Trophoblast cell (in vitro differentiated cells and primary cell): ENCODE results near the gene MMP25.
"Not testable (repeated sequence)": the region's sequence is repeated elsewhere in the genome, so short reads cannot be mapped to it uniquely, and the experiment has no call there.

ENCODE experiments used
- DNase-seq, 2 donors: peaks; one replicate each; pipeline ENCODE4 v3.0.0-alpha.2; 2016
- H2AFZ ChIP-seq: 2 replicates; pipeline ENCODE4 v1.6.1; 2013; ENCODE audit warnings: low read length, moderate library complexity, mild to moderate bottlenecking; ENCODE audit not compliant: insufficient read depth, poor library complexity
- H2AK5ac ChIP-seq: 2 replicates; pipeline ENCODE4 v1.6.1; 2013; ENCODE audit warnings: mild to moderate bottlenecking, low read length
- H2BK120ac ChIP-seq: 2 replicates; pipeline ENCODE4 v1.6.1; 2013; ENCODE audit warnings: low read length, mild to moderate bottlenecking, moderate library complexity; ENCODE audit not compliant: insufficient read depth, poor library complexity
- H2BK12ac ChIP-seq: 2 replicates; pipeline ENCODE4 v1.6.1; 2013; ENCODE audit warnings: mild to moderate bottlenecking, low read length, moderate library complexity
- H2BK5ac ChIP-seq: 2 replicates; pipeline ENCODE4 v1.6.1; 2013; ENCODE audit warnings: low read length, low read depth, moderate library complexity, mild to moderate bottlenecking; ENCODE audit not compliant: poor library complexity
- H3K14ac ChIP-seq: 2 replicates; pipeline ENCODE4 v1.6.1; 2013; ENCODE audit warnings: mild to moderate bottlenecking, low read length
- H3K18ac ChIP-seq: 2 replicates; pipeline ENCODE4 v1.6.1; 2013; ENCODE audit warnings: mild to moderate bottlenecking, low read length
- H3K23ac ChIP-seq: 2 replicates; pipeline ENCODE4 v1.6.1; 2013; ENCODE audit warnings: low read length
- H3K27ac ChIP-seq: 2 replicates; pipeline ENCODE4 v1.5.1; 2013; ENCODE audit warnings: low read depth, mild to moderate bottlenecking, inconsistent platforms, low read length, moderate library complexity
- H3K27me3 ChIP-seq: 2 replicates; pipeline ENCODE4 v1.6.1; 2013; ENCODE audit warnings: inconsistent platforms, mild to moderate bottlenecking, low read length, moderate library complexity; ENCODE audit not compliant: insufficient read depth
- H3K36me3 ChIP-seq, 2 experiments: 1 replicate in 1 of 2; 2 replicates in 1 of 2; pipeline ENCODE4 v1.6.1; 2013; ENCODE audit warnings: low read length in 2 of 2, mild to moderate bottlenecking in 2 of 2, moderate library complexity in 1 of 2; ENCODE audit not compliant: insufficient read depth in 2 of 2, control insufficient read depth in 1 of 2
- H3K4ac ChIP-seq: 2 replicates; pipeline ENCODE4 v1.6.1; 2013; ENCODE audit warnings: low read depth, mild to moderate bottlenecking, low read length, moderate library complexity
- H3K4me1 ChIP-seq, 2 experiments: 1 replicate in 1 of 2; 2 replicates in 1 of 2; pipeline ENCODE4 v1.6.1; 2013; ENCODE audit warnings: low read length in 2 of 2, mild to moderate bottlenecking in 2 of 2, moderate library complexity in 1 of 2; ENCODE audit not compliant: insufficient read depth in 2 of 2, control insufficient read depth in 1 of 2
- H3K4me2 ChIP-seq: 2 replicates; pipeline ENCODE4 v1.6.1; 2013; ENCODE audit warnings: inconsistent platforms, mild to moderate bottlenecking, low read length, moderate library complexity
- H3K4me3 ChIP-seq: 2 replicates; pipeline ENCODE4 v1.5.1; 2013; ENCODE audit warnings: mild to moderate bottlenecking, low read depth, low read length, inconsistent platforms
- H3K79me1 ChIP-seq: one replicate; pipeline ENCODE4 v1.6.1; 2013; ENCODE audit warnings: low read length
- H3K79me2 ChIP-seq: 2 replicates; pipeline ENCODE4 v1.6.1; 2013; ENCODE audit warnings: low read length, mild to moderate bottlenecking; ENCODE audit not compliant: control insufficient read depth, insufficient read depth, poor library complexity
- H3K9ac ChIP-seq: 2 replicates; pipeline ENCODE4 v1.6.1; 2013; ENCODE audit warnings: mild to moderate bottlenecking, low read length
- H3K9me3 ChIP-seq: 2 replicates; pipeline ENCODE4 v1.6.1; 2013; ENCODE audit warnings: low read depth, mild to moderate bottlenecking, control low read depth, inconsistent platforms, low read length; ENCODE audit not compliant: insufficient read depth
- H4K12ac ChIP-seq: 2 replicates; pipeline ENCODE4 v1.6.1; 2013; ENCODE audit warnings: low read depth, mild to moderate bottlenecking, low read length, moderate library complexity
- H4K8ac ChIP-seq: 2 replicates; pipeline ENCODE4 v1.6.1; 2013; ENCODE audit warnings: low read depth, mild to moderate bottlenecking, low read length, moderate library complexity
- H4K91ac ChIP-seq: one replicate; pipeline ENCODE4 v1.6.1; 2013; ENCODE audit warnings: low read depth, mild to moderate bottlenecking, low read length, moderate library complexity
- WGBS: extraction: QIAGEN DNeasy Blood & Tissue Kit; methylation state at CpG from one replicate; pipeline ENCODE4 v1.1.7; 2013; ENCODE audit warnings: missing lambda C conversion rate; ENCODE audit not compliant: insufficient read length, insufficient coverage; ENCODE audit errors: extremely low coverage; 5-methylcytosine and 5-hydroxymethylcytosine counted together

MMP25 gene

GRCh38 chr16:3074860-3075522, 28.6 kb downstream of the MMP25 start:
- H4K8ac ChIP-seq, result no peak overlapping the region
- H3K27me3 ChIP-seq, result no peaks in the 10 kb centered on the region
- no peak overlapping the region for H3K9ac ChIP-seq
- no peak overlapping the region for H2AFZ ChIP-seq
- no CpG with 5 or more reads among the region's 9 CpGs for WGBS
- H3K4me2 ChIP-seq, result no peak overlapping the region
- no peak for DNase-seq
- H3K79me2 ChIP-seq, result no peaks in the 10 kb centered on the region
- no peaks in the 10 kb centered on the region for H3K79me1 ChIP-seq
- no peaks in the 10 kb centered on the region for H3K36me3 ChIP-seq
- no peak overlapping the region for H3K4me3 ChIP-seq
- H3K9me3 ChIP-seq, result no peaks in the 10 kb centered on the region
- no peak overlapping the region for H2BK120ac ChIP-seq
- H3K4ac ChIP-seq, result no peak overlapping the region
- no peak overlapping the region for H4K91ac ChIP-seq
- no peak overlapping the region for H3K14ac ChIP-seq
- no peak overlapping the region for H3K27ac ChIP-seq
- H3K23ac ChIP-seq, result no peak overlapping the region
- no peak overlapping the region for H4K12ac ChIP-seq
- H2BK12ac ChIP-seq, result no peak overlapping the region
- H2BK5ac ChIP-seq, result no peak overlapping the region
- peaks cover 0 to 6% of the 10 kb centered on the region in 2 experiments for H3K4me1 ChIP-seq
- no peak overlapping the region for H3K18ac ChIP-seq
- H2AK5ac ChIP-seq, result no peak overlapping the region

- Histone ChIP-seq H3K27me3 (no peaks in the 10 kb centered on the region), H2AFZ (no peak overlapping the region), H3K4me2 (no peak overlapping the region), H4K8ac (no peak overlapping the region), H4K12ac (no peak overlapping the region), H3K4ac (no peak overlapping the region), H3K79me1 (no peaks in the 10 kb centered on the region), H3K23ac (no peak overlapping the region), H3K4me1 (peaks cover 0 to 6% of the 10 kb centered on the region in 2 experiments), H2BK120ac (no peak overlapping the region), H4K91ac (no peak overlapping the region), H2BK5ac (no peak overlapping the region), H3K27ac (no peak overlapping the region), H2AK5ac (no peak overlapping the region), H3K18ac (no peak overlapping the region), H3K9ac (no peak overlapping the region), H3K36me3 (no peaks in the 10 kb centered on the region), H3K79me2 (no peaks in the 10 kb centered on the region), H3K9me3 (no peaks in the 10 kb centered on the region), H3K14ac (no peak overlapping the region), H3K4me3 (no peak overlapping the region), H2BK12ac (no peak overlapping the region)
- no peak for DNase-seq
- WGBS, result no CpG with 5 or more reads among the region's 10 CpGs
Observed at GRCh38 chr16:3075523-3075915, 29.2 kb downstream of the MMP25 start.

- not testable (repeated sequence) for H4K12ac ChIP-seq, H3K4me2 ChIP-seq, H3K4ac ChIP-seq, H2BK5ac ChIP-seq, H2AFZ ChIP-seq, H3K79me2 ChIP-seq, H3K36me3 ChIP-seq, H3K9me3 ChIP-seq, H3K4me3 ChIP-seq, H2AK5ac ChIP-seq, H3K18ac ChIP-seq, DNase-seq, H3K9ac ChIP-seq, H3K79me1 ChIP-seq, H3K14ac ChIP-seq, H4K8ac ChIP-seq, H3K4me1 ChIP-seq, H2BK12ac ChIP-seq, H3K27me3 ChIP-seq, H3K23ac ChIP-seq, H4K91ac ChIP-seq, H2BK120ac ChIP-seq, H3K27ac ChIP-seq
- no CpG with 5 or more reads among the region's 6 CpGs for WGBS
Observed at GRCh38 chr16:3075946-3076345, 29.6 kb downstream of the MMP25 start.

DNA sequence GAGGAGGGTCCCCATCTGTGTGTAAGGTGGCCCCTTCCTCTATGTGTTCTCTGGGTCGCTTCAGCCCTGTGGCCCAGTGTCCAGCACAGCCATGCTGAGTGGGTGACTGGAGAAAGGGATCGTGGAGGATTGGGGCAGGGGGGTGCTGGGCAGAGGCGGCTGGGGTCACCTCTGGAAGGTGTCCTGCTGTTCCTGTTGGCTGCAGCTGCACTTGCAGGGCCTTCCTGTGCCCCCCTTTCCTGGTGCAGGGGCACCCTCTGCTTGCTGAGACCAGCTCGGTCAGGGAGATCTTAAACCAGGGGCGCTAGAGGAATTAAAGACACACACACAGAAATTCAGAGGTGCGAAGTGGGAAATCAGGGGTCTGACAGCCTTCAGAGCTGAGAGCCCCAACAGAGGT, 30.2 kb downstream of the MMP25 start:
- Histone ChIP-seq H3K14ac (no peak overlapping the region), H3K18ac (no peak overlapping the region), H3K27ac (no peak overlapping the region), H3K9ac (no peak overlapping the region), H3K4me1 (peaks cover 0 to 6% of the 10 kb centered on the region in 2 experiments), H3K9me3 (no peaks in the 10 kb centered on the region), H3K4ac (no peak overlapping the region), H3K79me2 (no peaks in the 10 kb centered on the region), H3K4me2 (no peak overlapping the region), H3K27me3 (no peaks in the 10 kb centered on the region), H3K79me1 (no peaks in the 10 kb centered on the region), H3K23ac (no peak overlapping the region), H2BK5ac (no peak overlapping the region), H2AFZ (no peak overlapping the region), H2BK12ac (no peak overlapping the region), H4K8ac (no peak overlapping the region), H3K36me3 (no peaks in the 10 kb centered on the region), H4K12ac (no peak overlapping the region), H4K91ac (no peak overlapping the region), H2BK120ac (no peak overlapping the region), H2AK5ac (no peak overlapping the region), H3K4me3 (no peak overlapping the region)
- DNase-seq, result no peak
- no CpG with 5 or more reads among the region's 6 CpGs for WGBS
